ENCODE data around the gene GPSM1.

GRCh38 chr9:136278894-136279293, 48.4 kb upstream of the GPSM1 start:
- TF ChIP-seq, protein P1, sequence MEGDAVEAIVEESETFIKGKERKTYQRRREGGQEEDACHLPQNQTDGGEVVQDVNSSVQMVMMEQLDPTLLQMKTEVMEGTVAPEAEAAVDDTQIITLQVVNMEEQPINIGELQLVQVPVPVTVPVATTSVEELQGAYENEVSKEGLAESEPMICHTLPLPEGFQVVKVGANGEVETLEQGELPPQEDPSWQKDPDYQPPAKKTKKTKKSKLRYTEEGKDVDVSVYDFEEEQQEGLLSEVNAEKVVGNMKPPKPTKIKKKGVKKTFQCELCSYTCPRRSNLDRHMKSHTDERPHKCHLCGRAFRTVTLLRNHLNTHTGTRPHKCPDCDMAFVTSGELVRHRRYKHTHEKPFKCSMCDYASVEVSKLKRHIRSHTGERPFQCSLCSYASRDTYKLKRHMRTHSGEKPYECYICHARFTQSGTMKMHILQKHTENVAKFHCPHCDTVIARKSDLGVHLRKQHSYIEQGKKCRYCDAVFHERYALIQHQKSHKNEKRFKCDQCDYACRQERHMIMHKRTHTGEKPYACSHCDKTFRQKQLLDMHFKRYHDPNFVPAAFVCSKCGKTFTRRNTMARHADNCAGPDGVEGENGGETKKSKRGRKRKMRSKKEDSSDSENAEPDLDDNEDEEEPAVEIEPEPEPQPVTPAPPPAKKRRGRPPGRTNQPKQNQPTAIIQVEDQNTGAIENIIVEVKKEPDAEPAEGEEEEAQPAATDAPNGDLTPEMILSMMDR (IDR thresholded peaks at IDR 0.05), result no peak
- TF ChIP-seq POLR2A (IDR thresholded peaks at IDR 0.05), result no peak

Data from tibial nerve (tissue), 3 donors.